H9 (cell line): ENCODE results near the gene ZNF432. TPM values are rescaled to one million over a fixed set of nuclear protein-coding genes. Genes with fewer than 3 reads are reported as not detected.

Experiments
- DNase-seq: peaks from one replicate; pipeline ENCODE4 v3.0.0-alpha.2; 2017
- H2AFZ ChIP-seq: one replicate; pipeline ENCODE4 v1.6.1; 2013; ENCODE audit warnings: mild to moderate bottlenecking, low read length, control low read depth, moderate library complexity
- H2AK5ac ChIP-seq: 2 replicates; pipeline ENCODE4 v1.6.1; 2013; ENCODE audit warnings: low read length, control low read depth, mixed read lengths; ENCODE audit not compliant: insufficient read length
- H2BK120ac ChIP-seq: one replicate; pipeline ENCODE4 v1.6.1; 2013; ENCODE audit warnings: low read depth, mild to moderate bottlenecking, low read length, control low read depth, inconsistent platforms; ENCODE audit not compliant: poor library complexity, severe bottlenecking
- H2BK12ac ChIP-seq: 2 replicates; pipeline ENCODE4 v1.6.1; 2013; ENCODE audit warnings: low read length, control low read depth, mixed read lengths, low read depth; ENCODE audit not compliant: insufficient read length
- H2BK15ac ChIP-seq: 2 replicates; pipeline ENCODE4 v1.6.1; 2013; ENCODE audit warnings: low read depth, low read length, control low read depth
- H2BK20ac ChIP-seq: one replicate; pipeline ENCODE4 v1.6.1; 2013; ENCODE audit warnings: low read depth, mild to moderate bottlenecking, low read length, control low read depth, inconsistent platforms; ENCODE audit not compliant: poor library complexity, severe bottlenecking
- H2BK5ac ChIP-seq: 2 replicates; pipeline ENCODE4 v1.6.1; 2013; ENCODE audit warnings: low read length, control low read depth, mixed read lengths; ENCODE audit not compliant: insufficient read length
- H3K14ac ChIP-seq: 2 replicates; pipeline ENCODE4 v1.6.1; 2013; ENCODE audit warnings: low read length, control low read depth; ENCODE audit not compliant: insufficient read depth
- H3K18ac ChIP-seq: 2 replicates; pipeline ENCODE4 v1.6.1; 2013; ENCODE audit warnings: low read depth, mild to moderate bottlenecking, mixed read lengths, low read length, control low read depth; ENCODE audit not compliant: insufficient read length
- H3K23ac ChIP-seq: 2 replicates; pipeline ENCODE4 v1.6.1; 2013; ENCODE audit warnings: low read length, control low read depth, mixed read lengths, low read depth; ENCODE audit not compliant: insufficient read length
- H3K23me2 ChIP-seq: 2 replicates; pipeline ENCODE4 v1.6.1; 2013; ENCODE audit warnings: low read depth, mild to moderate bottlenecking, mixed read lengths, low read length, control low read depth; ENCODE audit not compliant: insufficient read length, poor library complexity, severe bottlenecking
- H3K27ac ChIP-seq: 2 replicates; pipeline ENCODE4 v1.5.1; 2013; ENCODE audit warnings: low read length, control low read depth, mixed read lengths, low read depth; ENCODE audit not compliant: insufficient read length
- H3K27me3 ChIP-seq: 2 replicates; pipeline ENCODE4 v1.6.1; 2013; ENCODE audit warnings: low read length, control low read depth, inconsistent platforms; ENCODE audit not compliant: insufficient read depth
- H3K4ac ChIP-seq: 2 replicates; pipeline ENCODE4 v1.6.1; 2013; ENCODE audit warnings: low read depth, mild to moderate bottlenecking, control low read depth, inconsistent platforms, low read length, moderate library complexity
- H3K4me1 ChIP-seq: 2 replicates; pipeline ENCODE4 v1.6.1; 2013; ENCODE audit warnings: low read length, control low read depth, inconsistent platforms; ENCODE audit not compliant: insufficient read depth
- H3K4me2 ChIP-seq: 2 replicates; pipeline ENCODE4 v1.6.1; 2013; ENCODE audit warnings: low read length, control low read depth, mixed read lengths; ENCODE audit not compliant: insufficient read length, insufficient read depth
- H3K56ac ChIP-seq: 2 replicates; pipeline ENCODE4 v1.6.1; 2013; ENCODE audit warnings: low read depth, mild to moderate bottlenecking, mixed read lengths, low read length, control low read depth; ENCODE audit not compliant: insufficient read length
- H3K79me1 ChIP-seq: 2 replicates; pipeline ENCODE4 v1.6.1; 2013; ENCODE audit warnings: low read depth, mild to moderate bottlenecking, moderate library complexity, low read length, control low read depth, inconsistent platforms; ENCODE audit not compliant: insufficient read depth, poor library complexity, severe bottlenecking
- H3K79me2 ChIP-seq: 2 replicates; pipeline ENCODE4 v1.6.1; 2013; ENCODE audit warnings: low read length, control low read depth, inconsistent platforms; ENCODE audit not compliant: insufficient read depth
- H3K9ac ChIP-seq: 2 replicates; pipeline ENCODE4 v1.6.1; 2013; ENCODE audit warnings: low read length, control low read depth, mixed read lengths; ENCODE audit not compliant: insufficient read length; ENCODE audit errors: extremely low read depth
- H3K9me3 ChIP-seq: one replicate; pipeline ENCODE4 v1.6.1; 2013; ENCODE audit warnings: low read depth, low read length, inconsistent platforms; ENCODE audit not compliant: control insufficient read depth
- H3T11ph ChIP-seq: one replicate; pipeline ENCODE4 v1.6.1; 2013; ENCODE audit warnings: mild to moderate bottlenecking, low read length, control low read depth, inconsistent platforms
- H4K20me1 ChIP-seq: one replicate; pipeline ENCODE4 v1.6.1; 2013; ENCODE audit not compliant: control insufficient read depth, insufficient read length, insufficient read depth
- H4K5ac ChIP-seq: 2 replicates; pipeline ENCODE4 v1.6.1; 2013; ENCODE audit warnings: low read depth, mild to moderate bottlenecking, mixed read lengths, low read length, control low read depth; ENCODE audit not compliant: insufficient read length
- H4K8ac ChIP-seq: replicated peaks from 2 replicates; pipeline ENCODE4 v1.6.1; 2013; ENCODE audit warnings: low read length, control low read depth, mixed read lengths, low read depth; ENCODE audit not compliant: insufficient read length
- H4K91ac ChIP-seq: 2 replicates; pipeline ENCODE4 v1.6.1; 2013; ENCODE audit warnings: low read depth, mild to moderate bottlenecking, moderate library complexity, mixed read lengths, low read length, control low read depth; ENCODE audit not compliant: insufficient read length
- H3K27ac Mint-ChIP-seq, 3 experiments: 2 replicates in 2 of 3; 3 replicates in 1 of 3; pipeline ENCODE4 v1.8.0; 2020 to 2021; ENCODE audit warnings: mixed read lengths in 3 of 3, mild to moderate bottlenecking in 1 of 3, moderate library complexity in 1 of 3
- H3K27me3 Mint-ChIP-seq: 2 replicates; pipeline ENCODE4 v1.8.0; 2021; ENCODE audit warnings: low read depth, mild to moderate bottlenecking, moderate library complexity, mixed read lengths
- H3K36me3 Mint-ChIP-seq, 3 experiments: 2 replicates in 2 of 3; 3 replicates in 1 of 3; pipeline ENCODE4 v1.8.0; 2020 to 2021; ENCODE audit warnings: low read depth in 3 of 3, mixed read lengths in 3 of 3; ENCODE audit not compliant: insufficient read depth in 1 of 3
- H3K4me1 Mint-ChIP-seq, 2 experiments: 2 replicates each; pipeline ENCODE4 v1.8.0; 2020; ENCODE audit warnings: mixed read lengths in 2 of 2
- H3K4me3 Mint-ChIP-seq, 2 experiments: 2 replicates in 1 of 2; 3 replicates in 1 of 2; pipeline ENCODE4 v1.8.0; 2020 to 2021; ENCODE audit warnings: mild to moderate bottlenecking in 2 of 2, mixed read lengths in 2 of 2, moderate library complexity in 1 of 2
- H3K9me3 Mint-ChIP-seq, 2 experiments: 2 replicates in 1 of 2; 3 replicates in 1 of 2; pipeline ENCODE4 v1.8.0; 2020; ENCODE audit warnings: mild to moderate bottlenecking in 2 of 2, mixed read lengths in 2 of 2, moderate library complexity in 1 of 2
- WGBS: extraction: QIAGEN DNeasy Blood & Tissue Kit; methylation state at CpG from one replicate; pipeline ENCODE4 v1.1.7; 2013; ENCODE audit warnings: missing lambda C conversion rate, low lambda C conversion rate, mixed read lengths; ENCODE audit not compliant: insufficient read length; ENCODE audit errors: extremely low coverage; 5-methylcytosine and 5-hydroxymethylcytosine counted together
- total RNA-seq: library from RNA; stranded (reverse); gene quantifications from 2 replicates; pipeline ENCODE4 v1.2.1, GENCODE V29; 2021
- TF ChIP-seq, protein P1 (sequence below): fragments of 200-600 bp; sonication (generic); conservative IDR thresholded peaks from 3 replicates; pipeline ENCODE4 v1.8.0; 2021; ENCODE audit warnings: antibody characterized with exemption, mild to moderate bottlenecking

Gene ZNF432
- total RNA-seq, 1 experiment from 2014 or later = 13.2 TPM

GRCh38 chr19:52020506-52020905 is 28.1 kb downstream of the ZNF432 start:
- TF ChIP-seq, protein P1, sequence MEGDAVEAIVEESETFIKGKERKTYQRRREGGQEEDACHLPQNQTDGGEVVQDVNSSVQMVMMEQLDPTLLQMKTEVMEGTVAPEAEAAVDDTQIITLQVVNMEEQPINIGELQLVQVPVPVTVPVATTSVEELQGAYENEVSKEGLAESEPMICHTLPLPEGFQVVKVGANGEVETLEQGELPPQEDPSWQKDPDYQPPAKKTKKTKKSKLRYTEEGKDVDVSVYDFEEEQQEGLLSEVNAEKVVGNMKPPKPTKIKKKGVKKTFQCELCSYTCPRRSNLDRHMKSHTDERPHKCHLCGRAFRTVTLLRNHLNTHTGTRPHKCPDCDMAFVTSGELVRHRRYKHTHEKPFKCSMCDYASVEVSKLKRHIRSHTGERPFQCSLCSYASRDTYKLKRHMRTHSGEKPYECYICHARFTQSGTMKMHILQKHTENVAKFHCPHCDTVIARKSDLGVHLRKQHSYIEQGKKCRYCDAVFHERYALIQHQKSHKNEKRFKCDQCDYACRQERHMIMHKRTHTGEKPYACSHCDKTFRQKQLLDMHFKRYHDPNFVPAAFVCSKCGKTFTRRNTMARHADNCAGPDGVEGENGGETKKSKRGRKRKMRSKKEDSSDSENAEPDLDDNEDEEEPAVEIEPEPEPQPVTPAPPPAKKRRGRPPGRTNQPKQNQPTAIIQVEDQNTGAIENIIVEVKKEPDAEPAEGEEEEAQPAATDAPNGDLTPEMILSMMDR = no peak
- H2AK5ac ChIP-seq = no peak overlapping the region
- no peaks in the 10 kb centered on the region for H4K20me1 ChIP-seq
- no peaks in the 10 kb centered on the region for H3K4me1 Mint-ChIP-seq
- WGBS = no CpG with 5 or more reads among the region's 4 CpGs
- peaks cover 93 to 95% (median 93%) of the 10 kb centered on the region in 3 experiments for H3K36me3 Mint-ChIP-seq
- no peak overlapping the region for H3K56ac ChIP-seq
- no peaks in the 10 kb centered on the region for H3K79me2 ChIP-seq
- no peak overlapping the region for H2BK15ac ChIP-seq
- no peaks in the 10 kb centered on the region for H3K23me2 ChIP-seq
- H3K4ac ChIP-seq = no peak overlapping the region
- H3K14ac ChIP-seq = no peak overlapping the region
- no peak overlapping the region for H2AFZ ChIP-seq
- no peaks in the 10 kb centered on the region for H3K79me1 ChIP-seq
- H3K9ac ChIP-seq = no peak overlapping the region
- H3K4me3 Mint-ChIP-seq = no peak overlapping the region
- H3K18ac ChIP-seq = no peak overlapping the region
- H3K27ac ChIP-seq = no peak overlapping the region
- DNase-seq = no peak
- peaks cover 7 to 33% of the 10 kb centered on the region in 2 experiments; a peak in 4 of 5 replicates for H3K9me3 Mint-ChIP-seq
- H2BK120ac ChIP-seq = no peak overlapping the region
- H2BK5ac ChIP-seq = no peak overlapping the region
- H3K23ac ChIP-seq = no peak overlapping the region
- H3K27me3 ChIP-seq = no peaks in the 10 kb centered on the region
- H3K27ac Mint-ChIP-seq = no peak overlapping the region
- no peak overlapping the region for H2BK20ac ChIP-seq
- no peaks in the 10 kb centered on the region for H3K9me3 ChIP-seq
- H3K4me1 ChIP-seq = no peaks in the 10 kb centered on the region
- H4K5ac ChIP-seq = no peak overlapping the region
- no peak overlapping the region for H3T11ph ChIP-seq
- H4K91ac ChIP-seq = no peak overlapping the region
- H2BK12ac ChIP-seq = no peak overlapping the region
- no peak overlapping the region for H4K8ac ChIP-seq
- H3K27me3 Mint-ChIP-seq = no peaks in the 10 kb centered on the region
- H3K4me2 ChIP-seq = no peak overlapping the region
